GM12874 (cell line): Measurements from ENCODE around the gene CEBPB.
A peak's percentile ranks its signal among the peaks of the same experiment; 100 is the strongest.

Source experiments
- CTCF ChIP-seq: IDR thresholded peaks from 2 replicates; pipeline ENCODE4 v1.5.1; 2011; ENCODE audit warnings: low read depth, mild to moderate bottlenecking, control low read depth, low read length, moderate library complexity; ENCODE audit not compliant: insufficient read depth

Gene CEBPB

GRCh38 chr20:50175938-50176933 is 14.4 kb upstream of the CEBPB start:
- TF ChIP-seq CTCF, result no peak

- TF ChIP-seq CTCF, result no peak
Measured at GRCh38 chr20:50181344-50181743, 9.3 kb upstream of the CEBPB start.

GRCh38 chr20:50182346-50182745 is 8.3 kb upstream of the CEBPB start:
- no peak for TF ChIP-seq CTCF

- TF ChIP-seq CTCF, result no peak
Measured at GRCh38 chr20:50185426-50185825, 5.2 kb upstream of the CEBPB start.

- peak; percentile 93 for TF ChIP-seq CTCF
Measured at GRCh38 chr20:50186151-50186885, 4.3 kb upstream of the CEBPB start.

GRCh38 chr20:50186987-50187402 is 3.6 kb upstream of the CEBPB start:
- TF ChIP-seq CTCF, result no peak

GRCh38 chr20:50187403-50188051 is 3.1 kb upstream of the CEBPB start:
- TF ChIP-seq CTCF, result no peak
